Neutrophil (primary cell): ENCODE data around the gene QSOX1.

Source experiments
- H3K27ac ChIP-seq: fragments of 200-600 bp; sonication (generic); 2 replicates; pipeline ENCODE4 v1.5.1; 2016; ENCODE audit warnings: mild to moderate bottlenecking, moderate library complexity
- H3K27me3 ChIP-seq: fragments of 200-600 bp; sonication (generic); 2 replicates; pipeline ENCODE4 v1.6.0; 2016; ENCODE audit warnings: mild to moderate bottlenecking
- H3K36me3 ChIP-seq: fragments of 200-600 bp; sonication (generic); 2 replicates; pipeline ENCODE4 v1.5.1; 2017
- H3K4me1 ChIP-seq, 2 experiments: fragments of 200-600 bp in 1 of 2; sonication (generic) in 1 of 2; 1 replicate in 1 of 2; 2 replicates in 1 of 2; pipeline versions ENCODE4 v1.5.1 to v1.6.1; 2013 to 2016; ENCODE audit warnings: low read depth in 1 of 2, low read length in 1 of 2, mild to moderate bottlenecking in 1 of 2, moderate library complexity in 1 of 2; ENCODE audit not compliant: control insufficient read depth in 1 of 2, insufficient read depth in 1 of 2
- H3K4me3 ChIP-seq, 2 experiments: fragments of 200-600 bp in 1 of 2; sonication (generic) in 1 of 2; 1 replicate in 1 of 2; 2 replicates in 1 of 2; pipeline ENCODE4 v1.5.1; 2013 to 2016; ENCODE audit warnings: low read depth in 1 of 2, low read length in 1 of 2, mild to moderate bottlenecking in 1 of 2, moderate library complexity in 1 of 2
- H3K9me3 ChIP-seq: fragments of 200-600 bp; sonication (generic); 2 replicates; pipeline ENCODE4 v1.5.1; 2016
- TF ChIP-seq, protein P1 (sequence below): fragments of 200-600 bp; sonication (generic); IDR thresholded peaks from 2 replicates; pipeline ENCODE4 v1.5.1; 2016; ENCODE audit warnings: antibody characterized with exemption

QSOX1 gene

DNA sequence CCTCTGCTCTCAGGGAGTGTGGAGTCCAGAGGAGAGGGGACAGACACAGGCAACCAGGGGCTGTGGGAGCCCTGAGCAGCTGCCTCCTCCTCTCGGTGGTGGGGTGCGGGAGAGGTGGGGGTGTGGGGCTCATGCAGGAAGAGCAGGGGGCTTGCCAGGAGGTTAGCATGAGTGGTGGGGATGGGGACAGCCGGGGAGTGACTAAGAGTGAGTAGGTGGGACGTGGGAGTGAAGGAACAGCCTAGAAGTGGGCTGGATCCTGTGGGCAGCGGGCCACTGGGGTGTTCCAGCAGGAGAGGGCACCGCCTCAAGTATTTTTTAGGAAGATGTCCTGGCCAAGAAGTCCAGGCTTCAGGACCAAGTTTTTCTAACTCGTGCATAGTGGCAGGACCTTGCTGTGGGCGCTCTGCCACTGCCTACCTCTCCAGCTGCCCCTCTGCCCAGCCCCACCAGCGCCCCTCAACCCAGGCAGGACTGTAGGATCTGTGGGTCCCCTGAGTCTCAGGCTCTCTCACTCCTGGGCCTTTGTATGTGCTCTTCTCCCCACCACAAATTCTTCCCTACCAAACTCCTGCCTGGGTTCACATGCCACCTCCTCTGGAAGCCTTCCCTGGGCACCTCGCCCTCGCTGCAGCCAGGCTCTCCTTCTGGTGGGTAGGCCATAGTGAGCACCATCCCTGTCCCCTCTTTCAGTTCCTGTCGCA is 56.6 kb downstream of the QSOX1 start:
- Histone ChIP-seq H3K9me3 (no peaks in the 10 kb centered on the region), H3K4me3 (no peak overlapping the region), H3K36me3 (no peaks in the 10 kb centered on the region), H3K27me3 (no peaks in the 10 kb centered on the region), H3K4me1 (peaks cover 7 to 10% of the 10 kb centered on the region in 2 experiments), H3K27ac (no peak overlapping the region)
- TF ChIP-seq, protein P1, sequence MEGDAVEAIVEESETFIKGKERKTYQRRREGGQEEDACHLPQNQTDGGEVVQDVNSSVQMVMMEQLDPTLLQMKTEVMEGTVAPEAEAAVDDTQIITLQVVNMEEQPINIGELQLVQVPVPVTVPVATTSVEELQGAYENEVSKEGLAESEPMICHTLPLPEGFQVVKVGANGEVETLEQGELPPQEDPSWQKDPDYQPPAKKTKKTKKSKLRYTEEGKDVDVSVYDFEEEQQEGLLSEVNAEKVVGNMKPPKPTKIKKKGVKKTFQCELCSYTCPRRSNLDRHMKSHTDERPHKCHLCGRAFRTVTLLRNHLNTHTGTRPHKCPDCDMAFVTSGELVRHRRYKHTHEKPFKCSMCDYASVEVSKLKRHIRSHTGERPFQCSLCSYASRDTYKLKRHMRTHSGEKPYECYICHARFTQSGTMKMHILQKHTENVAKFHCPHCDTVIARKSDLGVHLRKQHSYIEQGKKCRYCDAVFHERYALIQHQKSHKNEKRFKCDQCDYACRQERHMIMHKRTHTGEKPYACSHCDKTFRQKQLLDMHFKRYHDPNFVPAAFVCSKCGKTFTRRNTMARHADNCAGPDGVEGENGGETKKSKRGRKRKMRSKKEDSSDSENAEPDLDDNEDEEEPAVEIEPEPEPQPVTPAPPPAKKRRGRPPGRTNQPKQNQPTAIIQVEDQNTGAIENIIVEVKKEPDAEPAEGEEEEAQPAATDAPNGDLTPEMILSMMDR = no peak

DNA sequence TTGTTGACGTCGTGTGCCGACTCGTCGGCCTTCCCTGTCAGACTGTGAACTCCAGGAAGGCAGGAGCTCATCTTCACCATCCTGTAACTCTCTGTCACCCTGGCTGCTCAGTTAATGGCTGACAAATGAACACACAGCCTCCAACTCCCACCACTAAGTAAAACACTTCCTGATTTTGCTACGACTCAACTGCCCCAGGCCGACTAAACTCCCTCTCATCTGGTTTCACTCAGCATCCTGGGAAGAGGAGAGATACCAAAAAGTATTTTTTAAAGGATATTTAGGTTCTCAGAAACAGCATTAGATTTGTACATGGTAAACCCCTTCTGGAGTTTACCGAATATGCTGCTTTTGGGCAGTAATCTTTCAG is 57.2 kb downstream of the QSOX1 start:
- Histone ChIP-seq H3K27ac (no peak overlapping the region), H3K4me3 (no peak overlapping the region), H3K9me3 (no peaks in the 10 kb centered on the region), H3K4me1 (peaks cover 7 to 10% of the 10 kb centered on the region in 2 experiments), H3K36me3 (no peaks in the 10 kb centered on the region), H3K27me3 (no peaks in the 10 kb centered on the region)
- TF ChIP-seq, protein P1 = no peak

DNA sequence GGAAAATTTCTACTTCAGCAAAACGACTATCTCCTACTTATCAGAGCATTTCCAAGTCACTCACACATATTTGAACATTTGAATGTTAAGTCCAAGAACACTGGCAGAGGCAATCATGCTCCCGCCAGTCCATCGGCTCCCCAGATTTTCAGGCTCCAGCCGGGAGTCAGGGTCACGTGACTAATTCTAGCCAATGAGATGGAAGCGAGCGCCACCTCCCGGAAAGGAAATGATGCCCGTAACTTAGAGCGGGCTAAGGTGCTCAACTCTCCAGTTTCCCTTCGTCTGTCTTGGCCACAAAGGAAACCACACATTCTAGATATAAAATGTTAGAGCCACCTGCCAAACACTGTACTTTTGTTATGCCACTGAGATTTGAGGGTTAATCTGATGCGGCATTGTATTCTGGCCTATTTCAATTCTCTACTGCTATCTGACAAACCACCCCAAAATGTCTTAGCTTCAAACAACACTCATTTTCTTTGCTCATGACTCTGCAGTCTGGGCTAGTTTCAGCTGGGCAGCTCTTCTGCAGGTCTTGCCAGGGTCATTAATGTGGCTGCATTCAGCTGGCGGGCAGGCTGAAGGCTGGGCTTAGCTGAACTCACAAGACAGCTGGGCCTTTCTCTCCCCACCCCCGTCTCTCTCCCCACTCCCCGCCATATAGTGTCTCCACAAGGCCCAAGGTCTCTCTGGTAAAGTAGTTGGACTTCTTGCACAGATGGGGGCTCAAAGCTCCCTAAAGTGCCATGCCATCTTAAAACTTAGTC is 58.9 kb downstream of the QSOX1 start:
- TF ChIP-seq, protein P1 = no peak

DNA sequence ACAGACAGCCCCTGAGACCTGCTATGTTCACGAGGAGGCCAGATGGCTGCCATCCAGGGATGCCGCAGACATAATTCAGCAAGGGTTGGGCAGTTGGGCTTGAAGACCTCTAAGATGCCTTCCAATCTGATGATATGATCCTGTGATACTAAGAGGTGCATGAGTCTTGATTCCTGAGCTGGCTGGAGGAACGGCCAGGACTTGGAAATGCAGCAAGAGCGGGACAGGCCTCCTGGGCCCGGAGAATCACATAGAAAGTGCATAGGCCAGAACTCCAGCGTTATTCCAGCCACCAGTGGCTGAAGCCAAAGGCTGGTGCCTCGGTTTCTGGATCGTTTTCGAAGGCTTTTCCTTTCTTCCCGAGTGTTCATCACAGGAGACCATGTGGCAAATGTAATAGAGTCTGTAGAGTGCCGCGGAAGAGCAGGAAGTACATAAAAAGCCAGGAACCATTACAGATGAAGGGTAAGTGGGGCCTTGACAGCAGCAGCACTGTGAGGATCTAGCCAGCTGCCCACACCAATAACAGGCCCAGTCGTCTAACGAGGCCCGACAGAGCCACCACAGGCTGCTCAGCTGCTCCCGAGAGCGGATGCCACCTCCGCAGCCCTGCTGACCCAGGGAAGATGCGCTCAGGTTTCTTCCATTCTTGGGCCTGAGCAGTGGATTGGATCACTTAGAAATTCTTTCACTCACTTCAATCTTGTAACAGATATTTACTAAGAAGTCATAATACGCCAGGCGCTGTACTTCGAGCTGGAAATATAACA is 61.4 kb downstream of the QSOX1 start:
- Histone ChIP-seq H3K27me3 (peaks cover 4% of the 10 kb centered on the region), H3K27ac (no peak overlapping the region), H3K9me3 (no peaks in the 10 kb centered on the region), H3K4me1 (no peaks in the 10 kb centered on the region), H3K4me3 (no peak overlapping the region), H3K36me3 (no peaks in the 10 kb centered on the region)
- TF ChIP-seq, protein P1 = no peak

More for the DNA sequence above, 58.9 kb downstream of the QSOX1 start:
- H3K36me3 ChIP-seq = no peaks in the 10 kb centered on the region
- H3K27ac ChIP-seq = no peak overlapping the region
- H3K27me3 ChIP-seq = no peaks in the 10 kb centered on the region
- H3K4me3 ChIP-seq = no peak overlapping the region
- H3K4me1 ChIP-seq = no peaks in the 10 kb centered on the region
- H3K9me3 ChIP-seq = no peaks in the 10 kb centered on the region

DNA sequence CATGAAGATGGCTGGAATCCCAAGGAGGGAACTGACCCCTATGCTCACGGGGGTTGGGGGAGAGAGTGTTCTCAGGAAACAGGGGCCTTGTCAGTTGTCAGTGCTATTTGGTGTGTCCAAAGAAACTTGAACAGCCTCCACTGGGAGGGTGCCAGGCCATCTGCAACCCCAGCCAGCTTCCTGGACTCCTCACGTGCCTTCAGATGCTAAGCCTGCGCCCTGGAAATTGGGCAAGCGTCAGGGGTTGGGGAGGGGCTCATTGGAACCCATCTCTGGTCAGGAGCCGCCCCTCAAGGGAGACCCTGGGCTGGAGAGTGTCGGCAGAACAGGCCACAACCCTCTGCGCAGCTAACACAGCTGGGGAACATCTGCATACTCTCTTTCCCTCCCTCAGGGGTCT is 62.3 kb downstream of the QSOX1 start:
- no peaks in the 10 kb centered on the region for H3K36me3 ChIP-seq
- H3K9me3 ChIP-seq = no peaks in the 10 kb centered on the region
- H3K27me3 ChIP-seq = peaks cover 10% of the 10 kb centered on the region
- H3K4me3 ChIP-seq = no peak overlapping the region
- H3K27ac ChIP-seq = no peak overlapping the region
- TF ChIP-seq, protein P1 = no peak
- no peaks in the 10 kb centered on the region for H3K4me1 ChIP-seq
